HG02763 (cell line): ENCODE results near the gene PDGFB.

ENCODE experiments used
- ATAC-seq: cut with Tn5 transposase; IDR thresholded peaks from one replicate; pipeline ENCODE4 v1.9.1; 2021; ENCODE audit warnings: mild to moderate bottlenecking, moderate library complexity; ENCODE audit not compliant: unreplicated experiment

Gene PDGFB

GRCh38 chr22:39176714-39177455, 67.9 kb downstream of the PDGFB start:
- ATAC-seq = no peak

- no peak for ATAC-seq
Observed at GRCh38 chr22:39176143-39176713, 68.6 kb downstream of the PDGFB start.

- ATAC-seq = no peak
Observed at GRCh38 chr22:39175353-39176142, 69.2 kb downstream of the PDGFB start.

GRCh38 chr22:39174498-39175352, 70.1 kb downstream of the PDGFB start:
- ATAC-seq = no peak

GRCh38 chr22:39173787-39174497, 70.8 kb downstream of the PDGFB start:
- no peak for ATAC-seq
